ENCODE results near the gene MYO7B. TPM values are rescaled to one million over a fixed set of nuclear protein-coding genes. Genes with fewer than 3 reads are reported as not detected.
"Not testable (repeated sequence)": the region's sequence is repeated elsewhere in the genome, so short reads cannot be mapped to it uniquely, and the experiment has no call there.

Gene MYO7B
- total and polyA plus RNA-seq, 4 donors = 0.51 to 4.7 (median 1.9) TPM

GRCh38 chr2:127570282-127571250, 35.1 kb downstream of the MYO7B start:
- H3K9ac ChIP-seq (ENCODE audit: insufficient read depth in 1 of 2, low read length in 2 of 2) = no peak overlapping the region
- TF ChIP-seq, protein P1, sequence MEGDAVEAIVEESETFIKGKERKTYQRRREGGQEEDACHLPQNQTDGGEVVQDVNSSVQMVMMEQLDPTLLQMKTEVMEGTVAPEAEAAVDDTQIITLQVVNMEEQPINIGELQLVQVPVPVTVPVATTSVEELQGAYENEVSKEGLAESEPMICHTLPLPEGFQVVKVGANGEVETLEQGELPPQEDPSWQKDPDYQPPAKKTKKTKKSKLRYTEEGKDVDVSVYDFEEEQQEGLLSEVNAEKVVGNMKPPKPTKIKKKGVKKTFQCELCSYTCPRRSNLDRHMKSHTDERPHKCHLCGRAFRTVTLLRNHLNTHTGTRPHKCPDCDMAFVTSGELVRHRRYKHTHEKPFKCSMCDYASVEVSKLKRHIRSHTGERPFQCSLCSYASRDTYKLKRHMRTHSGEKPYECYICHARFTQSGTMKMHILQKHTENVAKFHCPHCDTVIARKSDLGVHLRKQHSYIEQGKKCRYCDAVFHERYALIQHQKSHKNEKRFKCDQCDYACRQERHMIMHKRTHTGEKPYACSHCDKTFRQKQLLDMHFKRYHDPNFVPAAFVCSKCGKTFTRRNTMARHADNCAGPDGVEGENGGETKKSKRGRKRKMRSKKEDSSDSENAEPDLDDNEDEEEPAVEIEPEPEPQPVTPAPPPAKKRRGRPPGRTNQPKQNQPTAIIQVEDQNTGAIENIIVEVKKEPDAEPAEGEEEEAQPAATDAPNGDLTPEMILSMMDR (IDR thresholded peaks at IDR 0.05; ENCODE audit: control extremely low read depth, extremely low read depth) = no peak
- 64 to 71% methylated on average over 18 of the region's 18 CpGs for WGBS, 2 donors
- ATAC-seq (ENCODE audit: insufficient read depth, low FRiP score) = no peak
- no peak overlapping the region for H3K27ac ChIP-seq (ENCODE audit: low read depth in 1 of 2, low read length in 1 of 2)
- H3K9me3 ChIP-seq (ENCODE audit: control insufficient read depth in 4 of 4, insufficient read depth in 3 of 4, low read length in 3 of 4) = peaks cover 0 to 2% (median 0%) of the 10 kb centered on the region in 4 donors
- H3K36me3 ChIP-seq (ENCODE audit: control insufficient read depth in 4 of 4, insufficient read depth in 4 of 4, low read length in 4 of 4) = no peaks in the 10 kb centered on the region
- DNase-seq = peak in 2 of 3 donors; percentile 8 to 16
- no peak overlapping the region for H3K4me3 ChIP-seq
- H3K4me1 ChIP-seq (ENCODE audit: control insufficient read depth in 5 of 5, insufficient read depth in 5 of 5, low read length in 5 of 5) = peaks cover 0 to 5% (median 0%) of the 10 kb centered on the region in 5 donors
- H3K27me3 ChIP-seq (ENCODE audit: control insufficient read depth in 3 of 3, insufficient read depth in 3 of 3, low read length in 2 of 3) = no peaks in the 10 kb centered on the region

- DNase-seq; H3K9me3 ChIP-seq (ENCODE audit: control insufficient read depth in 4 of 4, insufficient read depth in 3 of 4, low read length in 3 of 4); H3K36me3 ChIP-seq (ENCODE audit: control insufficient read depth in 4 of 4, insufficient read depth in 4 of 4, low read length in 4 of 4); H3K27ac ChIP-seq (ENCODE audit: low read depth in 1 of 2, low read length in 1 of 2); H3K9ac ChIP-seq (ENCODE audit: insufficient read depth in 1 of 2, low read length in 2 of 2); H3K4me3 ChIP-seq; H3K27me3 ChIP-seq (ENCODE audit: control insufficient read depth in 3 of 3, insufficient read depth in 3 of 3, low read length in 2 of 3); ATAC-seq (ENCODE audit: insufficient read depth, low FRiP score): not testable (repeated sequence)
- 92 to 93% methylated on average over 2 of the region's 2 CpGs for WGBS, 2 donors
- H3K4me1 ChIP-seq (ENCODE audit: control insufficient read depth in 5 of 5, insufficient read depth in 5 of 5, low read length in 5 of 5) = peaks cover 0 to 20% (median 0%) of the 10 kb centered on the region in 5 donors
Measured at GRCh38 chr2:127572352-127572751, 36.9 kb downstream of the MYO7B start.

GRCh38 chr2:127572841-127573240, 37.4 kb downstream of the MYO7B start:
- DNase-seq (no peak), ATAC-seq (ENCODE audit: insufficient read depth, low FRiP score) (no peak)
- Histone ChIP-seq H3K4me1 (ENCODE audit: control insufficient read depth in 5 of 5, insufficient read depth in 5 of 5, low read length in 5 of 5) (peaks cover 0 to 20% (median 0%) of the 10 kb centered on the region in 5 donors), H3K27ac (ENCODE audit: low read depth in 1 of 2, low read length in 1 of 2) (no peak overlapping the region), H3K9ac (ENCODE audit: insufficient read depth in 1 of 2, low read length in 2 of 2) (no peak overlapping the region), H3K4me3 (no peak overlapping the region), H3K36me3 (ENCODE audit: control insufficient read depth in 4 of 4, insufficient read depth in 4 of 4, low read length in 4 of 4) (no peaks in the 10 kb centered on the region), H3K9me3 (ENCODE audit: control insufficient read depth in 4 of 4, insufficient read depth in 3 of 4, low read length in 3 of 4) (no peaks in the 10 kb centered on the region), H3K27me3 (ENCODE audit: control insufficient read depth in 3 of 3, insufficient read depth in 3 of 3, low read length in 2 of 3) (no peaks in the 10 kb centered on the region)
- TF ChIP-seq, protein P1 (IDR thresholded peaks at IDR 0.05; ENCODE audit: control extremely low read depth, extremely low read depth) = no peak
- 85 to 91% methylated on average over 5 of the region's 5 CpGs for WGBS, 2 donors

GRCh38 chr2:127573298-127573697, 37.8 kb downstream of the MYO7B start:
- ATAC-seq (ENCODE audit: insufficient read depth, low FRiP score) (no peak), DNase-seq (no peak)
- H3K36me3 ChIP-seq (ENCODE audit: control insufficient read depth in 4 of 4, insufficient read depth in 4 of 4, low read length in 4 of 4) = no peaks in the 10 kb centered on the region
- no peak overlapping the region for H3K27ac ChIP-seq (ENCODE audit: low read depth in 1 of 2, low read length in 1 of 2)
- TF ChIP-seq, protein P1 (IDR thresholded peaks at IDR 0.05; ENCODE audit: control extremely low read depth, extremely low read depth) = no peak
- H3K4me3 ChIP-seq = no peak overlapping the region
- 87 to 89% methylated on average over 6 of the region's 6 CpGs for WGBS, 2 donors
- H3K27me3 ChIP-seq (ENCODE audit: control insufficient read depth in 3 of 3, insufficient read depth in 3 of 3, low read length in 2 of 3) = no peaks in the 10 kb centered on the region
- H3K9ac ChIP-seq (ENCODE audit: insufficient read depth in 1 of 2, low read length in 2 of 2) = no peak overlapping the region
- H3K9me3 ChIP-seq (ENCODE audit: control insufficient read depth in 4 of 4, insufficient read depth in 3 of 4, low read length in 3 of 4) = no peaks in the 10 kb centered on the region
- peaks cover 0 to 20% (median 0%) of the 10 kb centered on the region in 5 donors for H3K4me1 ChIP-seq (ENCODE audit: control insufficient read depth in 5 of 5, insufficient read depth in 5 of 5, low read length in 5 of 5)
